ENCODE results near the gene KIAA0232.

Gene KIAA0232

DNA sequence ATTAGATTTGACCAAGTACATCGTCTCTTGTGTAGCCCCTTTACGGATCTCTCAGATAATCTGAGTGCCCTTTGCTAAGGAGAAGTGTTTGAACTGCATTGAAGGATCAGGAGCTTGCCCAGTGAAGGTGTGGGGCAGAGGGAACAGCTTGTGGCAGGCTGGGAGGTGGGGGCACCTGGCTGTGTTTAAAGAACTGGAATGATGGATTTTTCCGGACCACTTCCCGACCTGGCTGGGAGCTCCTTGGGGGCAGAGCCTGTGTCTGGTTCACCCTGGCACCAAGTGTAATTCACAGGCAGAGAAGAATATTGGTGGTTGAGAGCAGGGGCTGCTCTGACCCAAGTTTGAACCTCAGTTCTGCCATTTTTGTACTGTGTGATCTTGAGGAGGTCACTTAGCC lies 145.6 kb downstream of the KIAA0232 start:
- in situ Hi-C loops (cut with HindIII; ENCODE audit: low sequenced_read_pairs) = no loop called here
- H3K4me3 ChIP-seq (ENCODE audit: low read depth, low read length) = no peak overlapping the region
- TF ChIP-seq, protein P1, sequence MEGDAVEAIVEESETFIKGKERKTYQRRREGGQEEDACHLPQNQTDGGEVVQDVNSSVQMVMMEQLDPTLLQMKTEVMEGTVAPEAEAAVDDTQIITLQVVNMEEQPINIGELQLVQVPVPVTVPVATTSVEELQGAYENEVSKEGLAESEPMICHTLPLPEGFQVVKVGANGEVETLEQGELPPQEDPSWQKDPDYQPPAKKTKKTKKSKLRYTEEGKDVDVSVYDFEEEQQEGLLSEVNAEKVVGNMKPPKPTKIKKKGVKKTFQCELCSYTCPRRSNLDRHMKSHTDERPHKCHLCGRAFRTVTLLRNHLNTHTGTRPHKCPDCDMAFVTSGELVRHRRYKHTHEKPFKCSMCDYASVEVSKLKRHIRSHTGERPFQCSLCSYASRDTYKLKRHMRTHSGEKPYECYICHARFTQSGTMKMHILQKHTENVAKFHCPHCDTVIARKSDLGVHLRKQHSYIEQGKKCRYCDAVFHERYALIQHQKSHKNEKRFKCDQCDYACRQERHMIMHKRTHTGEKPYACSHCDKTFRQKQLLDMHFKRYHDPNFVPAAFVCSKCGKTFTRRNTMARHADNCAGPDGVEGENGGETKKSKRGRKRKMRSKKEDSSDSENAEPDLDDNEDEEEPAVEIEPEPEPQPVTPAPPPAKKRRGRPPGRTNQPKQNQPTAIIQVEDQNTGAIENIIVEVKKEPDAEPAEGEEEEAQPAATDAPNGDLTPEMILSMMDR (IDR thresholded peaks at IDR 0.05; ENCODE audit: low read depth, low read length) = no peak

DNA sequence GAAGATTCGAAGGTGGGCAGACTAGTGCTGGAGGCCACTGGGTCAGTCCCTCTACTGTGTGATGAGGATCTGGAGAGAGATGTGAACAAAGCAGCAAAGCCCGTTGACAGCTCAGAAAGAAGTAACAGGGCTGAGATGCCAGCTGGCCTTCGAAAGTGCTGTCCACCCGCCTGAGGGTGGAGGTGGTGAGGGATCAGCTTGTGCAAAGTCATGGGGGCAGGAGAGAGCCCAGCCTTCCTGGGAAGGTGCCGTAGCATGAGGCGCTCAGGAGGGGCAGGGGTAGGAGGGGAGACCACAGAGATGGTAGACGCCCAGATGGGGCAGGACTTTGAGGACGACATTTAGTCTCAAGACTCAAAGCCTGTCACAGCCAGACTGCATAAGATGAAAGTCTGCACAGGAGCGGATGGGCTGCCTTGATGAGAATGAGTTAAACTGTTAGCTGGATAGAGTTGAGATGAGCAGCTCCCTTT lies 146.8 kb downstream of the KIAA0232 start:
- no peak for DNase-seq (ENCODE audit: low read depth, low spot score)
- H3K4me3 ChIP-seq (ENCODE audit: low read depth, low read length) = no peak overlapping the region
- in situ Hi-C loops (cut with HindIII; ENCODE audit: low sequenced_read_pairs) = no loop called here
- TF ChIP-seq, protein P1 (IDR thresholded peaks at IDR 0.05; ENCODE audit: low read depth, low read length) = no peak

More for the DNA sequence above, 145.6 kb downstream of the KIAA0232 start:
- DNase-seq (ENCODE audit: low read depth, low spot score) = no peak

DNA sequence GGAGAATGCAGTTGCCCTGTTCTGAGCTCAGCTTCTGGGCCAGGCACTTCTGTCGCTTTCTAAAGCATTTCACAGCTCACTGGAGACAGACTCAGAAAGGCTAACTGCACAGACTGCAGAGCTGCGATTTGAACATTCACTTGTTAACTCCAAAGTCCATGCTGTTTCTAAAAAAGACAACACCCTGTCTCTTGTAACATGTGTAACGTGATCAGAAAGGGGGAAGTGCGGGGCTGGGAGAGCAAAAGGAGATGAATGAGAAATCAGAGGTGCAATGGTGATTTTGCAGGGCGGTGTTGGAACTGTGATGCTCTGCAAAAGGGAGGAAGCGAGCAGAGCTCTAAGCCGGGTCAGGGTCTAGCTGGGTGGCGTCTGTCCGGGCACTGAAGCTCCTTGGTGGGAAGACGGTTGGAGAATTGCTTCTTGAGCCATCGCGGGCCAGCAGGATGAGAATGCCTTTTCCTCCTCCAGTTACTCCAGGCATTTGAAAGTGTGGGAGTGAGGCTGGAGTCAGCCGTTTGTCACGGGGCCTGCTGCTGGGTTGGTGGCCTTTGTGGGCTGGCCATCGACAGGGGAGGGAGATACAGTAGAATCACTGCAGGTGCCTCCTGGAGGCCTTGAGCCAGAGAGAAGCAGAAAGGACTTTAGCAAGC lies 147.4 kb downstream of the KIAA0232 start:
- TF ChIP-seq, protein P1 (IDR thresholded peaks at IDR 0.05; ENCODE audit: low read depth, low read length) = no peak
- in situ Hi-C loops (cut with HindIII; ENCODE audit: low sequenced_read_pairs) = no loop called here
- no peak for DNase-seq (ENCODE audit: low read depth, low spot score)

DNA sequence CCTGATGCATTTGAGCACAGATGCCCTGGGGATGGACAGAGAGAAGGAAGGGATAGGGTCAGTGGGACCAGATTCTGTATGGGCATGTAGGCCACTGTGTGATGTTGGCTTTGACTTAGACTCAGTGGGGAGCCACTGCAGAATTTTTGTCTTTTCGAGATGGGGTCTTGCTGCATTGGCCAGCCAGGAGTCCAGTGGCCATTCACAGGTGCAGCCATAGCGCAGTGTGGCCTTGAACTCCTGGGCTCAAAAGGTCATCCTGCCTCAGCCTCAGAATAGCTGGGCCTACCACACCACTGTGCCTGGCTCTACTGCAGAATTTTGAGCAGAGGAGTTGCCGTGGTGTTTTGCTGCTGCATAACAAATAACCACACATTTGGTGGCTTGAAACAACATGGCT lies 149.9 kb downstream of the KIAA0232 start:
- TF ChIP-seq, protein P1 (IDR thresholded peaks at IDR 0.05; ENCODE audit: low read depth, low read length) = no peak
- no peak for DNase-seq (ENCODE audit: low read depth, low spot score)
- in situ Hi-C loops (cut with HindIII; ENCODE audit: low sequenced_read_pairs) = no loop called here
- H3K4me3 ChIP-seq (ENCODE audit: low read depth, low read length) = no peak overlapping the region

More for the DNA sequence above, 147.4 kb downstream of the KIAA0232 start:
- no peak overlapping the region for H3K4me3 ChIP-seq (ENCODE audit: low read depth, low read length)

DNA sequence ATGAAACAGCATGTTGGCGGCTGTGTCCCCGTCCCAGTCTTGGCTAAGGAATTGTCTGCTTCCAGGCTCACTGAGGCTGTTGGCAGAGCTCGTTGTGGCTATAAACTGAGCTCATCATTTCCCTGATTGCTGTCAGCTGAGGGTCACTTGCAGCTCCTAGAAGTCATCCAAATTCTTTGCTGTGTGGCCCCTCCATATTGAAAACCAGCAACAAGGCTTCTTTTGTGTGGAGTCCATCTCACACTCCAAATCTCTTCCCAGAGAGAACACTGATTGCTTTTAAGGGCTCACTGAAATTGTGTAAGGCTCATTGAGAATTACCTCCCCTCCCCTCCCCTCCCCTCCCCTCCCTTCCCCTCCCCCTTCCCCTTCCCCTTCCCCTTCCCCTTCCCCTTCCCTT lies 150.4 kb downstream of the KIAA0232 start:
- DNase-seq (ENCODE audit: low read depth, low spot score) = no peak
- no peak overlapping the region for H3K4me3 ChIP-seq (ENCODE audit: low read depth, low read length)
- TF ChIP-seq, protein P1 (IDR thresholded peaks at IDR 0.05; ENCODE audit: low read depth, low read length) = no peak
- in situ Hi-C loops (cut with HindIII; ENCODE audit: low sequenced_read_pairs) = no loop called here

Data from astrocyte of the spinal cord (primary cell).